ENCODE results near the gene CCDC83.
"Not testable (repeated sequence)": the region's sequence is repeated elsewhere in the genome, so short reads cannot be mapped to it uniquely, and the experiment has no call there.

GRCh38 chr11:85852754-85853153 lies 2.4 kb upstream of the CCDC83 start:
- not testable (repeated sequence) for TF ChIP-seq POLR2AphosphoS5, POLR2A, EP300 (IDR thresholded peaks at IDR 0.05)
- TF ChIP-seq, protein P1, sequence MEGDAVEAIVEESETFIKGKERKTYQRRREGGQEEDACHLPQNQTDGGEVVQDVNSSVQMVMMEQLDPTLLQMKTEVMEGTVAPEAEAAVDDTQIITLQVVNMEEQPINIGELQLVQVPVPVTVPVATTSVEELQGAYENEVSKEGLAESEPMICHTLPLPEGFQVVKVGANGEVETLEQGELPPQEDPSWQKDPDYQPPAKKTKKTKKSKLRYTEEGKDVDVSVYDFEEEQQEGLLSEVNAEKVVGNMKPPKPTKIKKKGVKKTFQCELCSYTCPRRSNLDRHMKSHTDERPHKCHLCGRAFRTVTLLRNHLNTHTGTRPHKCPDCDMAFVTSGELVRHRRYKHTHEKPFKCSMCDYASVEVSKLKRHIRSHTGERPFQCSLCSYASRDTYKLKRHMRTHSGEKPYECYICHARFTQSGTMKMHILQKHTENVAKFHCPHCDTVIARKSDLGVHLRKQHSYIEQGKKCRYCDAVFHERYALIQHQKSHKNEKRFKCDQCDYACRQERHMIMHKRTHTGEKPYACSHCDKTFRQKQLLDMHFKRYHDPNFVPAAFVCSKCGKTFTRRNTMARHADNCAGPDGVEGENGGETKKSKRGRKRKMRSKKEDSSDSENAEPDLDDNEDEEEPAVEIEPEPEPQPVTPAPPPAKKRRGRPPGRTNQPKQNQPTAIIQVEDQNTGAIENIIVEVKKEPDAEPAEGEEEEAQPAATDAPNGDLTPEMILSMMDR (IDR thresholded peaks at IDR 0.05): not testable (repeated sequence)
